Adipose tissue (tissue), 3 donors: Measurements from ENCODE around the gene NFAT5. TPM values are rescaled to one million over a fixed set of nuclear protein-coding genes. Genes with fewer than 3 reads are reported as not detected.
"Not testable (repeated sequence)": the region's sequence is repeated elsewhere in the genome, so short reads cannot be mapped to it uniquely, and the experiment has no call there.

Experiments used
- H3K27ac ChIP-seq: one replicate; pipeline ENCODE4 v1.5.1; 2013; ENCODE audit warnings: low read depth, low read length
- WGBS, 3 donors: extraction: QIAGEN DNeasy Blood & Tissue Kit; methylation state at CpG; one replicate each; pipeline ENCODE4 v1.1.7; 2013; 5-methylcytosine and 5-hydroxymethylcytosine counted together
- polyA plus RNA-seq, 3 donors: library from polyadenylated mRNA; stranded (reverse); fragments of 200-250 nt; gene quantifications; one replicate each; pipeline ENCODE4 v1.2.3, GENCODE V29; 2013
- donor health status: healthy with polysubstance abuse.
- donor health status: Bipolar disorder and iron deficiency.
- donor health status: healthy.

The NFAT5 gene
- polyA plus RNA-seq, 3 donors, result 1.8 to 5.8 (median 4.9) TPM

DNA sequence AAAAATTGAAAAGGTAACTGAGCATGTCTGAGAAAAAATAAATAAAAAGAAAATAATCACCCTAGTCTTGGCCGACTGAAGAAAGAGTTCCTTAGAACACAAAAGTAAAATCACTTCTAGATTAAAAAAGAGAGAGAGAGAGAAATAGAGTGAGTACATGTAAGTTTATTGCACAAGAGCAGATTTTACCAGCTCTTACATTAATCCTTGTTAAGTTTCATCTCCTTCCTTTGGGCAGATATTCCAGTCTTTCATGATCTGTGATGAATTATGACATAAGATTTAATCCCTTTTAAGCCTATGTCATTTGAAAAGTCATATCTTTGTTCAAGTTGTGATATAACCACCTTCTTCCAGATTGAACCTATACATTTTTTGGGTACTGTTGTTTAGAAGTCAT, 54.8 kb downstream of the NFAT5 start:
- no peak overlapping the region for H3K27ac ChIP-seq
- 39 to 58% (median 54%) methylated on average over 1 of the region's 1 CpG for WGBS, 3 donors

- H3K27ac ChIP-seq, result no peak overlapping the region
- 89 to 96% (median 91%) methylated on average over 1 of the region's 1 CpG for WGBS, 3 donors
Observed at GRCh38 chr16:69621225-69621624, 55.5 kb downstream of the NFAT5 start.

GRCh38 chr16:69626256-69626655, 60.5 kb downstream of the NFAT5 start:
- H3K27ac ChIP-seq, result no peak overlapping the region
- WGBS, 3 donors, result 78 to 95% (median 81%) methylated on average over 2 of the region's 2 CpGs

DNA sequence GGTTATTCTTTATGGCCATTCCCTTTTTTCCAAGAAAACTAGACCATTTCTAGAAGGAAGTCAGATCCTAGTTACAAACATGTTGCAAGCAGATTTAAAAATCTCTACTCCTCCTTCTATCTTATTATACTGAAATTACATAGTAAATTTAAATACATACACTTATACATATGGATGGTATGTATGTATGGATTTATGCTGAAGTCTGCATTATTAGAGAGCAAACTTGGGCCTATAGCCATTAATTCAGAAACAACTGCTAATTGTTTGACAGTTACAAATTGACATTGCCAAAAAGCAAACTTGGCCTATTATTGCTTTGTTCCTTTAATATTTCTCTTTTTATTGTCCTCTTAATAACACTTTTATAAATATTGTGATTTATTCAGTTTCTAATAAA, 67.1 kb downstream of the NFAT5 start:
- H3K27ac ChIP-seq, result no peak overlapping the region

DNA sequence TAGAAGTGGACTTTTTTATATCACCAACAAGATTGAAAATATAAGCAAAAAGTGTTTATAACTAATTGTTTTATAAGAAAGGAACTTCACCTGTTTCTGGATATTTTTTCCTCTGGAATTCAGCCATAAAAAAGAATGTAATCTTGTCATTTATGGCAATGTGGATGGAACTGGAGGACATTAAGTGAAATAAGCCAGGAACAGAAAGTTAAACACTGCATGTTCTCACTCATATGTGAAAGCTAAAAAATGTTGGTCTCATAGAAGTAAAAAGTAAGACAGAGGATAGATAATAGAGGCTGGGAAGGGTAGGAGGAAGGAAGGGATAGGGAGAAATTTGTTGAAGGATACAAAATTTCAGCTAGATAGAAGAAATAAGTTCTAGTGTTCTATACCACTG, 67.6 kb downstream of the NFAT5 start:
- no peak overlapping the region for H3K27ac ChIP-seq

DNA sequence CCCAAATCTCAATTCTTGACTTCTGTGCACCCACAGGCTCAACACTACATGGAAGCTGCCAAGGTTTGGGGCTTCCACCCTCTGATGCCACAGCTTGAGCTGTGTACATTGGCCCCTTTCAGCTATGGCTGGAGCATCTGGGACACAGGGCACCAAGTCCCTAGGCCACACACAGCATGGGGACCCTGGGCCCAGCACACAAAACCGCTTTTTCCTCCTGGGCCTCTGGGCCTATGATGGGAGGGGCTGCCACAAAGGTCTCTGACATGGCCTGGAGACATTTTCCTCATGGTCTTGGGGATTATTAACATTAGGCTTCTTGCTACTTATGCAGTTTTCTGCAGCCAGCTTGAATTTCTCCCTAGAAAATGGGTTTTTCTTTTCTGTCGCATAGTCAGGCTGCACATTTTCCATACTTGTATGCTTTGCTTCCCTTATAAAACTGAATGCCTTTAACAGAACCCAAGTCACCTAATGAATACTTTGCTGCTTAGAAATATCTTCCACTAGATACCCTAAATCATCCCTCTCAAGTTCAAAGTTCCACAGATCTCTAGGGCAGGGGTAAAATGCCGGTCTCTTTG, 70.9 kb downstream of the NFAT5 start:
- H3K27ac ChIP-seq, result not testable (repeated sequence)
- 97 to 99% (median 98%) methylated on average over 3 of the region's 3 CpGs for WGBS, 3 donors

GRCh38 chr16:69637206-69637865, 71.6 kb downstream of the NFAT5 start:
- not testable (repeated sequence) for H3K27ac ChIP-seq
- 98 to 99% (median 98%) methylated on average over 3 of the region's 3 CpGs for WGBS, 3 donors

DNA sequence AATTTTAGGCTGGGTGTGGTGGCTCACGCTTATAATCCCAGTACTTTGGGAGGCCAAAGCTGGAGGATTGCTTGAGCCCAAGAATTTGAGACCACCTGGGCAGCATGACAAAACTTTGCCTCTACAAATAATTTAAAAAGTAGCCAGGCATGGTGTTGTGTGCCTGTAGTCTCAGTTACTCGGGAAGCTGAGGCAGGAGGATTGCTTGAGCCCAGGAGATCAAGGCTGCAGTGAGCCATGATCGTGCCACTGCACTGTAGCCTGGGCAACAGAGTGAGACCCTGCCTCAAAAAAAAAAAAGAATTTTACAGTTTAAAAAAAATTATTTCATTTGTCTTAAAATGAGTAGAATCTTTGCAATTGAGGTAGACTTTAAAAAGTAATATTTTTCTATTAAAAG, 78.2 kb downstream of the NFAT5 start:
- not testable (repeated sequence) for H3K27ac ChIP-seq
- 97 to 100% (median 97%) methylated on average over 3 of the region's 3 CpGs for WGBS, 3 donors

- 25 to 29% (median 27%) methylated on average over 1 of the region's 1 CpG for WGBS, 3 donors
- H3K27ac ChIP-seq, result no peak overlapping the region
Observed at GRCh38 chr16:69644790-69645189, 79.0 kb downstream of the NFAT5 start.

DNA sequence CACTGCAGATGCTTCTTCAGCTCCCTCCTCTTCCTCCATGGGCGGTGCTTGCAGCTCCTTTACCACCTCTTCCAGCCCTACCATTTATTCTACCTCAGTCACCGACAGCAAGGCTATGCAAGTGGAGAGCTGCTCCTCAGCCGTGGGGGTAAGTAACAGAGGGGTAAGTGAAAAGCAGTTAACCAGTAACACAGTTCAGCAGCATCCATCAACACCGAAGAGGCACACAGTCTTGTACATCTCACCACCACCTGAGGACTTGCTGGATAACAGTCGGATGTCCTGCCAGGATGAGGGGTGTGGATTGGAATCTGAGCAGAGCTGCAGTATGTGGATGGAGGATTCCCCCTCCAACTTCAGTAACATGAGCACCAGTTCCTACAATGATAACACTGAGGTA, 81.3 kb downstream of the NFAT5 start:
- H3K27ac ChIP-seq, result no peak overlapping the region
- 97 to 99% (median 97%) methylated on average over 5 of the region's 5 CpGs for WGBS, 3 donors

- WGBS, 3 donors, result 90 to 100% (median 96%) methylated on average over 2 of the region's 2 CpGs
- no peak overlapping the region for H3K27ac ChIP-seq
Observed at GRCh38 chr16:69651217-69651616, 85.5 kb downstream of the NFAT5 start.

GRCh38 chr16:69654280-69654931, 88.6 kb downstream of the NFAT5 start:
- WGBS, 3 donors, result 41 to 96% (median 90%) methylated on average over 3 of the region's 3 CpGs
- no peak overlapping the region for H3K27ac ChIP-seq

DNA sequence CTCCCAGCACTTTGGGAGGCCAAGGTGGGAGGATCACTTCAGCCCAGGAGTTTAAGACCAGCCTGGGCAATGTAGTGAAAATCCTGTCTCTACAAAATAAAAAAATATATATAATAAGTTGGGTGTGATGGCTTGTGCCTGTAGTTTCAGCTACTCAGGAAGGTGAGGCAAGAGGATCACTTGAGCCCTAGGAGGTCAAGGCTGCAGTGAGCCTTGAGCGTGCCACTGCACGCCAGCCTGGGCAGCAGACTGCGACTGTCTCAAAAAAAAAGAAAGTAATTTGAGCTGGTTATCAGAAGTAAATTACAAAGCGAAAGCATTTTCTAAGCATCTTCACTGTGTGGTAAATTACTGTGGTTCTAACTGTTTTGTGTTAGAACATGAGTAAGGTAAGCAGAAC, 94.4 kb downstream of the NFAT5 start:
- 94 to 96% (median 95%) methylated on average over 4 of the region's 4 CpGs for WGBS, 3 donors

DNA sequence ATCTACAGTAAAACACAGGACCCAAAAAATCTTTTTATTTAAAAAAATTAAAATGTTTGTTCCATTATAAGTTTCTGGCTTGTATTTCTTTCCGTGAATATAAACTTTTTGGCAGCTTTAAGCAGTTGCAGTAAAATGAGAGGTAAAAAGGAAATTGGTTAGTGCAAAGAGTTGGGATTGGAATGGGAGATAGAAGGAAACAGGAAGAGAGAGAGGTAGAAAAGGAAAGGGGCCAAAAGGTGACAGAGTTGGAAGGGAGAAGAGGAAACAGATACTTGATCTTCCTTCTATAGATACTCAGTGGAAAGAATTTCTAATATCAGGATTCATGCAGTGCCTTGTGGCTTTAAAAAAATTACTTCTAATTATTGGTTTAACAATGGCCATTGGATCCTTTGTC, 97.1 kb downstream of the NFAT5 start:
- WGBS, 3 donors, result 71 to 87% (median 80%) methylated on average over 1 of the region's 1 CpG
- H3K27ac ChIP-seq, result no peak overlapping the region

More for the DNA sequence above, 94.4 kb downstream of the NFAT5 start:
- no peak overlapping the region for H3K27ac ChIP-seq

DNA sequence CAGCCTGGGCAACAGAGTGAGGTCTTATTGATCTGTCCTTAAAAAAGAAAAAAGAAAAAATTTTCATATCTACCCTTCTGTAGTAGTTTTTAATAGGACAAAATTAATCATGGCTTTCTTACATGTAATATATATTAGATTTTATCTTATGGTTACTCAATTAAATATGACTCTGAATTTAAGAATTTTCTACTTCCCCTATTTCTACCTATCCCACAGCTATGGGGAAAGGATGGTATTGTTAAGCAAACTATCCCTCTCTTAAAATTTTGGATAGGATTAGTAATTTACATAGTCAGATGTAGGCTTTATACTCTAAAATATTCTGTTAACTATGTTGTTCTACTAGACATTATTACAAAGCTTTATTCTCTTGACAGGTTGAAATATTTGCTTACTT, 98.1 kb downstream of the NFAT5 start:
- no peak overlapping the region for H3K27ac ChIP-seq

DNA sequence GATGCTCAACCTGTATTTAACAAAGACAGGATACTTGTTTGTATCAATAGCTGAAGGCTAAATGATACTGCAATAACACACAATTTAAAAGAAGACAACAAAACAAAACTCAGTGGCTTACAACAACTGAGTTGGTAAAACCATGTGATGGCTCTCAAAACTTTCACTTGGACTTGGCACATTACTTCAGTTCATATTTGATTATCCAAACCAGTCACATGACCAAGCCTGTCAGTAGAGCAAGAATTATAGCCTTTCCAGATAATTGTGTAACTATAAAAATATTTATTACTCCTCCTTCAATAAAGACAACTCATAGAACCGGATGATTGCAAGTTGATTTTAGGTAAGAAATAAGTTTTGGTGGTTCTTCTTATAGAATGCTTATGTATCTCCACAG, 103.8 kb downstream of the NFAT5 start:
- H3K27ac ChIP-seq, result no peak overlapping the region
- 29 to 72% (median 65%) methylated on average over 1 of the region's 1 CpG for WGBS, 3 donors

DNA sequence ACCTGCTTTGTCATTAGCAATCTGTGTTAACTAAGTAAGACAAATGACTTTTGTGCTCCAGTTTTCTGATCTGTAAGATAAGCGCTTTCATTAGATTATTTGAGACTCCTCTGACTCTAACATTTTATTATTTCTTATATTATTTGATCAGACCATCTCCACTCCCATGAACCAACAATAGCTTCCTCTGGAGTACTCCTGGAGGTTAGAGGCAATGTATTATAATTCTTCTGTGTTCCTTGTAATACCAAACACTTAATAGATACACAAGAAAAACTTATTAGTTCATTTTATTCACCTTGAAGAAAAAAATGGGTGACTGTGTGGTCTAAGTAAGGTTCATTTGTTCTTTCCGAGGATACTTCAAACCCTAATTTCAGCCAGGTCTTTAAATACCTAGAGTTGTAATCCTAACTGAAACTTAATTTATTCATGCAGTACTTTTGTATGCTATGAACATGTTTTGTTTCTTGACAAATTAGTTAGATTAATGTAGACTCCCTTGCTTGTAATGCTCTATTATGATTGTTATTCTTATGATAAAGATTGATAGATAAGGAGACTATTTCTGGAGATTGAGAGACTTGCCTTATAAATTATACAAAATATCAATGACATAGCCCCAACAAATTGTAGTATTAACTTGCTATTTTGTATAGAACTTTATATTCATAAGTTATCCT, 106.7 kb downstream of the NFAT5 start:
- no peak overlapping the region for H3K27ac ChIP-seq
- 94 to 99% (median 98%) methylated on average over 2 of the region's 2 CpGs for WGBS, 3 donors

DNA sequence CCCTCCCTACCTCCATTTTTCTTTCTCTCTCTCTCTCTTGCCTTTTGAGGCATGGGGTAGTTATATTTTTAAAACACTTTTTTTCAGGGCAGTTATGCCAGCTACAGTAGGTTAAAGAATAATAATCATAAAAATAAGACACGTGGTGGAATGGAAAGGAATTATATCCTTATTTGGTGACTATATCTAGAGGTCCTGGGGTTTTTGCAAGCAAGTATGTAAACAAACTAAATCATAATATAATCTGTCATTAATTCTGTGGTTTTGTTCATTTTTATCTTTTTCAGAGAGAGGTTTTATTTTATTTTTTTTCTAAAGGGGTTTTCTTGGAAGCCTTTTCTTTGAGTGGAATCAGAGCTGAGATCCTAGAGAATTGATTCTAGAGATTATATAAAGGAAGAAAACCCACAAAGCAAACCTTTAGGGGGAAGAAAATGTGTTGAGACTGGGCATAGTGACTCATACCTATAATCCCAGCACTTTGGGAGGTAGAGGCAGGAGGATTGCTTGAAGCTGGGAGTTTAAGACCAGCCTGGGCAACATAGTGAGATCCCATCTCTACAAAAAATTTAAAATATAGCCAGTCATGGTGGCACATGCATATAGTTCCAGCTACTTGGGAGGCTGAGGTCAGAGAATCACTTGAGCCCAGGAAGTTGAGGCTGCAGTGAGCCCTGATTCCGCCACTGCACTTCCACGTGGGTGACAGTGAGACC, 107.4 kb downstream of the NFAT5 start:
- no peak overlapping the region for H3K27ac ChIP-seq
- WGBS, 3 donors, result 84 to 94% (median 85%) methylated on average over 3 of the region's 3 CpGs

DNA sequence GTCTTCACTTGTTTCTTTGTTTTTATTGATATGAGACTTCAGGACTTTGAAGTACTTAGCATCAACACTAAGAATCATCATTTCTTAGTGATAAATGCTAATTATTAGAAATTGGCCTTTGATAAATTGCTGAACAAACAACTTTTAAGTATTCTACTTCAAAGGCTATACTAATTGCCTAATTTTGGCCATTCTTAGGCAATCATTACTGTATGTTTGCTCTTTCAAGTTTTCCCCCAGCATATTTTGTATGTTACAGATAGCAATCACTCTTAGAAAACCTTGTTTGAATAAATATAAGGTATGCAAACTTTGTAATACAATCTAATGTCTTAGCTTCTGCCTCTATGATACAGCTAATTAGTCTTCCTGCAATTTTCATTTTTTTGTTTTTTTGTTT, 114.6 kb downstream of the NFAT5 start:
- H3K27ac ChIP-seq, result no peak overlapping the region
